ENCODE results near the gene RHEX.

DNA sequence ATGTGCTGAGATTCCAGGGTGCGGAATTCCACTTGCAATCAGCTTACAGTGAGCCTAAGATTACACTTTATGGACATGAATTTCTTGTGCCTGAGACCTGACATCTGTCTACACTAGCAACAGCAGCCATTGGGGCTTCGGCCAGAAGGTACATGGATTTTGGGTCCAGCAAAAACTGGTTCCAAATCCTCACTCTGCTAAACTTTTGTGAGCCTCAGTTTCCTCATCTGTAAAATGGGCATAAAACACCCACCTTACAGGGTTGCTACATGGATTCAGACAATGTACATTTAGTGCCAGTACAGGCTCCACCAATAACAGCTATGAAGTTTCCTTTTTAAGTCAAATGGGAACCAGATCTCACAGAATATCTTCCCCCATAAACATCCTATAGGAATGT is 30.8 kb downstream of the RHEX start:
- TF ChIP-seq, protein P1, sequence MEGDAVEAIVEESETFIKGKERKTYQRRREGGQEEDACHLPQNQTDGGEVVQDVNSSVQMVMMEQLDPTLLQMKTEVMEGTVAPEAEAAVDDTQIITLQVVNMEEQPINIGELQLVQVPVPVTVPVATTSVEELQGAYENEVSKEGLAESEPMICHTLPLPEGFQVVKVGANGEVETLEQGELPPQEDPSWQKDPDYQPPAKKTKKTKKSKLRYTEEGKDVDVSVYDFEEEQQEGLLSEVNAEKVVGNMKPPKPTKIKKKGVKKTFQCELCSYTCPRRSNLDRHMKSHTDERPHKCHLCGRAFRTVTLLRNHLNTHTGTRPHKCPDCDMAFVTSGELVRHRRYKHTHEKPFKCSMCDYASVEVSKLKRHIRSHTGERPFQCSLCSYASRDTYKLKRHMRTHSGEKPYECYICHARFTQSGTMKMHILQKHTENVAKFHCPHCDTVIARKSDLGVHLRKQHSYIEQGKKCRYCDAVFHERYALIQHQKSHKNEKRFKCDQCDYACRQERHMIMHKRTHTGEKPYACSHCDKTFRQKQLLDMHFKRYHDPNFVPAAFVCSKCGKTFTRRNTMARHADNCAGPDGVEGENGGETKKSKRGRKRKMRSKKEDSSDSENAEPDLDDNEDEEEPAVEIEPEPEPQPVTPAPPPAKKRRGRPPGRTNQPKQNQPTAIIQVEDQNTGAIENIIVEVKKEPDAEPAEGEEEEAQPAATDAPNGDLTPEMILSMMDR (conservative IDR thresholded peaks at IDR 0.05 in 1 of 2, IDR thresholded peaks at IDR 0.05 in 1 of 2; ENCODE audit: low read depth in 1 of 2, low read length in 2 of 2), result no peak
- no peak for TF ChIP-seq EZH2 (IDR thresholded peaks at IDR 0.05; ENCODE audit: low read length, missing control alignments)
